Activated CD8-positive, alpha-beta memory T cell treated with anti-CD3 and anti-CD28 coated beads, Interleukin-2, amount 10 ng/mL, durations not matched to agents 7 days and 5 days (primary cell): Measurements from ENCODE around the gene FARS2. TPM values are rescaled to one million over a fixed set of nuclear protein-coding genes. Genes with fewer than 3 reads are reported as not detected.

Source experiments
- ATAC-seq: fragments of 150-1000 bp; cut with Tn5 transposase; one replicate; pipeline ENCODE4 v1.10.0; 2021; ENCODE audit warnings: moderate library complexity
- CTCF ChIA-PET: fragments of 350-600 bp; sonication (Branson Sonifier 250); formaldehyde crosslinking; loops from one replicate; lab custom pipeline; 2021; ENCODE audit warnings: antibody characterized with exemption; lab: Charles Lee
- DNase-seq: peaks from one replicate; pipeline ENCODE4 v3.0.0-alpha.2; 2020
- H3K27ac Mint-ChIP-seq: one replicate; pipeline ENCODE4 v1.8.0; 2021; ENCODE audit warnings: mild to moderate bottlenecking, mixed read lengths
- H3K27me3 Mint-ChIP-seq: one replicate; pipeline ENCODE4 v1.8.0; 2021; ENCODE audit warnings: mixed read lengths
- H3K36me3 Mint-ChIP-seq: one replicate; pipeline ENCODE4 v1.8.0; 2021; ENCODE audit warnings: mild to moderate bottlenecking, mixed read lengths
- H3K4me1 Mint-ChIP-seq: one replicate; pipeline ENCODE4 v1.8.0; 2021; ENCODE audit warnings: mixed read lengths
- H3K4me3 Mint-ChIP-seq: one replicate; pipeline ENCODE4 v1.8.0; 2021; ENCODE audit warnings: mild to moderate bottlenecking, moderate library complexity, mixed read lengths
- H3K9me3 Mint-ChIP-seq: one replicate; pipeline ENCODE4 v1.8.0; 2022; ENCODE audit warnings: low read depth, mixed read lengths
- total RNA-seq, 2 experiments: library from RNA; stranded (reverse); gene quantifications; one replicate each; pipeline ENCODE4 v1.2.3, GENCODE V29; 2021

The FARS2 gene
- total RNA-seq, 2 experiments from 2014 or later, result 23.2 to 28.3 TPM

GRCh38 chr6:5567352-5567751 lies 306.0 kb downstream of the FARS2 start:
- H3K9me3 Mint-ChIP-seq, result peaks cover 3% of the 10 kb centered on the region
- no peak overlapping the region for H3K27ac Mint-ChIP-seq
- no peaks in the 10 kb centered on the region for H3K27me3 Mint-ChIP-seq
- CTCF ChIA-PET, result no interaction called here
- H3K4me3 Mint-ChIP-seq, result no peak overlapping the region
- DNase-seq, result no peak
- H3K36me3 Mint-ChIP-seq, result peaks cover 19% of the 10 kb centered on the region
- no peak for ATAC-seq
- peaks cover 4% of the 10 kb centered on the region for H3K4me1 Mint-ChIP-seq

DNA sequence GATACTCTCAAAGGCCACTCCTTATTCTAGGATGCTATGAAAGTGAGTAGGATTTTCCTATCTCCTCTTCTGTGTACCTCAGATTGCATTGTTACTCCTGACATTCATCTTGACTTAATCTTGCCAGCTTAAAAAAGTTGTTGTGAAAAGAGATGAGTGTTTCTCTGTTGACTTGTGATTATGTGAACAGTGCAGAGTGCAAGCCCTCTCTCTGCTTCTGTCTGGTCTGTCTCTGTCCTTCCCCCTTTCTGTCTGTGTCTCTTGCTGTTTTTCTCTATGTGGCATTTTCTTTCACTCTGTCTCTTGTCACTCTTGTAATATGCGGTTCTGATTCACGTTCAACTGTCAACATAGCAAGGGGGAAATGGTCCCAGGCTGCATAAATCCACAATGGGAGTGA lies 306.6 kb downstream of the FARS2 start:
- no peak overlapping the region for H3K27ac Mint-ChIP-seq
- DNase-seq (no peak), ATAC-seq (no peak)
- no peaks in the 10 kb centered on the region for H3K27me3 Mint-ChIP-seq
- H3K9me3 Mint-ChIP-seq, result peaks cover 2% of the 10 kb centered on the region
- CTCF ChIA-PET, result no interaction called here
- H3K4me3 Mint-ChIP-seq, result no peak overlapping the region
- H3K36me3 Mint-ChIP-seq, result peaks cover 16% of the 10 kb centered on the region
- H3K4me1 Mint-ChIP-seq, result peaks cover 3% of the 10 kb centered on the region

GRCh38 chr6:5569491-5569890 lies 308.2 kb downstream of the FARS2 start:
- no peak overlapping the region for H3K4me3 Mint-ChIP-seq
- peaks cover 3% of the 10 kb centered on the region for H3K4me1 Mint-ChIP-seq
- ATAC-seq, result no peak
- H3K36me3 Mint-ChIP-seq, result peaks cover 17% of the 10 kb centered on the region
- no peaks in the 10 kb centered on the region for H3K27me3 Mint-ChIP-seq
- CTCF ChIA-PET, result no interaction called here
- H3K9me3 Mint-ChIP-seq, result peaks cover 2% of the 10 kb centered on the region
- no peak overlapping the region for H3K27ac Mint-ChIP-seq
- DNase-seq, result no peak

DNA sequence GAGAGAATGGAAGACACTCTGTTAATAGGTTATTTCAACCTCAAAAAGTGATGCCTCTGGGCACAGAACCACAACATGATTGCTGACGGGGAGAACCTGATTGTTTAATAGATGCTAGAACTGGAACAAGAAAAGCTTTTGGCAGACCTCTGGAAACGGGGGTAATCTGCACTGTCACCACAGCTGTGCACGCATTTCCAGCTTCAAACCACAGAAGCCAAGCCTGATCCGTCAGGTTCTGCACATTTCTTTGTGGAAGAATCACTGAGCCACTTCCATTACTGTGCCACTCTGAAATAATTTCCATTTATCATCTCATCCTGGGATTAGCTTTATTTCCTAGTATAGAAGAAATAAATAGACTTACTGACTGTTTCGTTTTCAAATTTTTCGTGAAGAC lies 309.3 kb downstream of the FARS2 start:
- H3K4me1 Mint-ChIP-seq, result peaks cover 3% of the 10 kb centered on the region
- H3K36me3 Mint-ChIP-seq, result peaks cover 20% of the 10 kb centered on the region
- DNase-seq (no peak), ATAC-seq (no peak)
- H3K27ac Mint-ChIP-seq, result no peak overlapping the region
- no peak overlapping the region for H3K4me3 Mint-ChIP-seq
- no peaks in the 10 kb centered on the region for H3K27me3 Mint-ChIP-seq
- peaks cover 2% of the 10 kb centered on the region for H3K9me3 Mint-ChIP-seq
- CTCF ChIA-PET, result no interaction called here

DNA sequence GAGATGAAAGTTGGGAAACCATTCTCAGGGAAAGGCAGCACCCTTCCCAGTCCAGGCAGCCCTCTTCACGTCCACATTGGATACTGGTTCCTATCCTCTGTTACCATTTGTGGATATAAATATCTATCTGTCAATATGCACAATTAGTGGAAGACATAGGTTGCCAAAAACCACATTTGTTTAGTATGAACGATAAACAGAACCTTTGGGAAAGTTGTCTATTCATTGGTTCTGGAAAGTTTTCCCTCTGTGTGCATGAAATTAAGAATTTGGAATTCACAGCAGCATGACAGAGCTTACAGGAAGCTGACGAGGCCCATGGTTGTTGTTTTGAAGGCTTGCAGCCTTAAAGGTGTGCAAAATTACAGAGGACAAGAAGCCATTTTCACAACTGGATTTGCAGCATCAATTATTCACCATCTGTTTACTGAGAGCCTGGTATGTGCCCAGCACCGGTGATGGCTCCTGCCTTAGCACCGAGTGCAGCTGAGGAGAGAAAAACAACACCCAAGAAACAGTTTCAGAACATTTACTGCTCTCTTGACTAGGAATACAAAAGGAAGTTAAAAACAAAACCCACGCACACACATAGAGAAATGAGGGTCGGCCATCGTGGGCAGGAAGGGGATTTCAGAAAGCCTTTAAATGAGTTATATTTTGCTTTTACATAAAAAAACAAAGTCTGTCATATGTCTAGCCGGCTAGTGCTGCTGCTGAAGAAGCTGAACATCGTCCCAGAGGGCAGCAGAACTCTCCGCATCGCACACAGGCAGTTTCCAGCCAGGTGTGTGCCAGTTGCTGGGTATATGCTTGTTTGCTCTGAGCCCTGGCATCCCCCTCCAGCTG lies 319.6 kb downstream of the FARS2 start:
- DNase-seq (no peak), ATAC-seq (no peak)
- H3K27me3 Mint-ChIP-seq, result no peaks in the 10 kb centered on the region
- peaks cover 9% of the 10 kb centered on the region for H3K4me1 Mint-ChIP-seq
- CTCF ChIA-PET, result no interaction called here
- H3K36me3 Mint-ChIP-seq, result peaks cover 6% of the 10 kb centered on the region
- peak overlapping the region; percentile 4 for H3K27ac Mint-ChIP-seq
- H3K4me3 Mint-ChIP-seq, result no peak overlapping the region
- peaks cover under 1% of the 10 kb centered on the region for H3K9me3 Mint-ChIP-seq

GRCh38 chr6:5582762-5583161 lies 321.4 kb downstream of the FARS2 start:
- DNase-seq (no peak), ATAC-seq (no peak)
- H3K36me3 Mint-ChIP-seq, result peaks cover 12% of the 10 kb centered on the region
- no peaks in the 10 kb centered on the region for H3K27me3 Mint-ChIP-seq
- CTCF ChIA-PET, result no interaction called here
- H3K27ac Mint-ChIP-seq, result no peak overlapping the region
- no peak overlapping the region for H3K4me3 Mint-ChIP-seq
- H3K9me3 Mint-ChIP-seq, result peaks cover 5% of the 10 kb centered on the region
- H3K4me1 Mint-ChIP-seq, result peaks cover 9% of the 10 kb centered on the region

GRCh38 chr6:5583528-5583927 lies 322.2 kb downstream of the FARS2 start:
- DNase-seq (no peak), ATAC-seq (no peak)
- H3K4me3 Mint-ChIP-seq, result no peak overlapping the region
- CTCF ChIA-PET, result no interaction called here
- H3K36me3 Mint-ChIP-seq, result peaks cover 12% of the 10 kb centered on the region
- no peak overlapping the region for H3K27ac Mint-ChIP-seq
- H3K4me1 Mint-ChIP-seq, result peaks cover 9% of the 10 kb centered on the region
- no peaks in the 10 kb centered on the region for H3K27me3 Mint-ChIP-seq
- peaks cover 5% of the 10 kb centered on the region for H3K9me3 Mint-ChIP-seq

GRCh38 chr6:5584078-5584482 lies 322.8 kb downstream of the FARS2 start:
- DNase-seq (no peak), ATAC-seq (no peak)
- Mint-ChIP-seq H3K4me1 (peaks cover 9% of the 10 kb centered on the region), H3K9me3 (peaks cover 5% of the 10 kb centered on the region), H3K27me3 (no peaks in the 10 kb centered on the region), H3K27ac (no peak overlapping the region), H3K4me3 (no peak overlapping the region), H3K36me3 (peaks cover 12% of the 10 kb centered on the region)
- CTCF ChIA-PET, result no interaction called here

- Mint-ChIP-seq H3K27me3 (no peaks in the 10 kb centered on the region), H3K9me3 (peaks cover 5% of the 10 kb centered on the region), H3K4me3 (no peak overlapping the region), H3K27ac (no peak overlapping the region), H3K36me3 (peaks cover 10% of the 10 kb centered on the region), H3K4me1 (no peaks in the 10 kb centered on the region)
- DNase-seq, result no peak
- CTCF ChIA-PET, result no interaction called here
- ATAC-seq, result no peak
Measured at GRCh38 chr6:5587648-5588047, 326.3 kb downstream of the FARS2 start.

GRCh38 chr6:5589422-5590141 lies 328.3 kb downstream of the FARS2 start:
- CTCF ChIA-PET, result no interaction called here

DNA sequence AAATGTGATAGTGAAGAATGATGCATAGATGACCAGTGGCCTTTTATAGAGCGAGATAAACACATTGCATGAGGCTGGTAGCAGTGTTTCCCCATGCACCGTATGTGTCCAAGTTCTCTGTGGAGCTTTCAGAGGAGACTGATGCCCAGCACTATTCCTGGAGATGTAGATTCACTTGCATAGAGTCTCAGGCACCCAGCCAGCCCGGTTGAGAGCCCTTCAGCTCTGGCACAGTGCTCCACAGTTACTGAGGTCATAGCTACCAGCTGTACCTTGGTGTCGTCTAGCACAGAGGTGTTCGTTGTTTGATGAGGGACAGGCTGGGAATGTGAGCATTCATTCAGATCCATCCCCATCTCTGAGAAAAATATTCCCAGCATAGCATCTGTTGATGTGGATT lies 328.9 kb downstream of the FARS2 start:
- Mint-ChIP-seq H3K9me3 (peaks cover 5% of the 10 kb centered on the region), H3K27ac (no peak overlapping the region), H3K36me3 (peaks cover 8% of the 10 kb centered on the region), H3K4me3 (no peak overlapping the region), H3K4me1 (no peaks in the 10 kb centered on the region), H3K27me3 (no peaks in the 10 kb centered on the region)
- CTCF ChIA-PET, result interaction anchor here (1.0 kb wide), 1 partner anchor 69 kb away, joined by 3 read pairs; no protein-coding TSS in a partner anchor
- DNase-seq (no peak), ATAC-seq (no peak)

More at GRCh38 chr6:5589422-5590141, 328.3 kb downstream of the FARS2 start:
- Mint-ChIP-seq H3K9me3 (peaks cover 5% of the 10 kb centered on the region), H3K4me3 (no peak overlapping the region), H3K4me1 (no peaks in the 10 kb centered on the region), H3K36me3 (peaks cover 10% of the 10 kb centered on the region), H3K27me3 (no peaks in the 10 kb centered on the region), H3K27ac (no peak overlapping the region)
- ATAC-seq (no peak), DNase-seq (no peak)

- no peaks in the 10 kb centered on the region for H3K36me3 Mint-ChIP-seq
- no peaks in the 10 kb centered on the region for H3K4me1 Mint-ChIP-seq
- no peaks in the 10 kb centered on the region for H3K9me3 Mint-ChIP-seq
- ATAC-seq (no peak), DNase-seq (no peak)
- CTCF ChIA-PET, result no interaction called here
- H3K27me3 Mint-ChIP-seq, result no peaks in the 10 kb centered on the region
- no peak overlapping the region for H3K4me3 Mint-ChIP-seq
- H3K27ac Mint-ChIP-seq, result peak overlapping the region; percentile 20
Measured at GRCh38 chr6:5592886-5593519, 331.7 kb downstream of the FARS2 start.

GRCh38 chr6:5595184-5595583 lies 333.9 kb downstream of the FARS2 start:
- Mint-ChIP-seq H3K27ac (no peak overlapping the region), H3K4me3 (no peak overlapping the region), H3K36me3 (peaks cover 1% of the 10 kb centered on the region), H3K9me3 (no peaks in the 10 kb centered on the region), H3K4me1 (no peaks in the 10 kb centered on the region), H3K27me3 (no peaks in the 10 kb centered on the region)
- DNase-seq, result no peak
- no peak for ATAC-seq
- CTCF ChIA-PET, result no interaction called here
